SU-DHL-6 (cell line): ENCODE measurements around the gene MAST2.

ENCODE experiments used
- H2AFZ ChIP-seq: fragments of 200-600 bp; sonication (generic); 2 replicates; pipeline ENCODE4 v1.6.1; 2014; ENCODE audit warnings: low read depth, mild to moderate bottlenecking, moderate library complexity, mixed read lengths, antibody characterized with exemption, low read length; ENCODE audit not compliant: severe bottlenecking
- H3F3A ChIP-seq: fragments of 200-600 bp; shearing (Covaris generic); 2 replicates; pipeline ENCODE4 v1.6.0; 2016; ENCODE audit warnings: antibody characterized with exemption, mild to moderate bottlenecking; ENCODE audit not compliant: insufficient read depth
- H3K27ac ChIP-seq: fragments of 200-600 bp; sonication (generic); 2 replicates; pipeline ENCODE4 v1.5.1; 2016; ENCODE audit warnings: low read depth, mild to moderate bottlenecking, low read length, moderate library complexity, mixed read lengths
- H3K27me3 ChIP-seq: fragments of 200-600 bp; sonication (generic), shearing (Covaris generic); 2 replicates; pipeline ENCODE4 v1.6.0; 2014; ENCODE audit warnings: mild to moderate bottlenecking, low read length
- H3K36me3 ChIP-seq: fragments of 200-600 bp; sonication (generic); 2 replicates; pipeline ENCODE4 v1.6.1; 2014; ENCODE audit warnings: mild to moderate bottlenecking, low read length, mixed read lengths
- H3K4me2 ChIP-seq: fragments of 300-600, 200-600 bp; shearing (Covaris generic), sonication (generic); 2 replicates; pipeline ENCODE4 v1.6.0; 2014; ENCODE audit warnings: low read length, low read depth, mild to moderate bottlenecking; ENCODE audit not compliant: poor library complexity, severe bottlenecking
- H3K4me3 ChIP-seq: fragments of 200-600 bp; sonication (generic); 2 replicates; pipeline ENCODE4 v1.5.1; 2014; ENCODE audit warnings: antibody characterized with exemption, low read length, mild to moderate bottlenecking, mixed read lengths; ENCODE audit not compliant: insufficient read depth, poor library complexity, severe bottlenecking
- H3K79me2 ChIP-seq: fragments of 200-600 bp; sonication (generic); 2 replicates; pipeline ENCODE4 v1.6.1; 2014; ENCODE audit warnings: mild to moderate bottlenecking, low read length, moderate library complexity; ENCODE audit not compliant: insufficient read depth
- H3K9ac ChIP-seq: fragments of 200-600 bp; sonication (generic); 2 replicates; pipeline ENCODE4 v1.7.0; 2014; ENCODE audit warnings: mild to moderate bottlenecking, low read length
- H3K9me2 ChIP-seq: fragments of 200-600 bp; sonication (generic); replicated peaks from 2 replicates; pipeline ENCODE4 v1.6.1; 2014; ENCODE audit warnings: low read length; ENCODE audit not compliant: insufficient read depth
- H3K9me3 ChIP-seq: fragments of 200-600 bp; sonication (generic); 2 replicates; pipeline ENCODE4 v1.6.1; 2014; ENCODE audit warnings: low read length, mixed read lengths; ENCODE audit not compliant: insufficient read depth
- H4K20me1 ChIP-seq: fragments of 200-600 bp; sonication (generic); 2 replicates; pipeline ENCODE4 v1.6.1; 2014; ENCODE audit warnings: low read depth, mild to moderate bottlenecking, antibody characterized with exemption, low read length, moderate library complexity, mixed read lengths
- CTCF ChIP-seq: fragments of 200-600 bp; sonication (generic); IDR thresholded peaks from one replicate; pipeline ENCODE4 v1.5.1; 2017; ENCODE audit warnings: antibody characterized with exemption, mild to moderate bottlenecking, low read length, moderate library complexity; ENCODE audit not compliant: insufficient read depth, poor library complexity, severe bottlenecking
- EZH2phosphoT487 ChIP-seq: fragments of 200-600 bp; sonication (generic), shearing (Covaris generic); conservative IDR thresholded peaks from 2 replicates; pipeline ENCODE4 v1.6.1; 2018; ENCODE audit warnings: mild to moderate bottlenecking, antibody characterized with exemption, low read length, moderate library complexity, mixed read lengths

The MAST2 gene

DNA sequence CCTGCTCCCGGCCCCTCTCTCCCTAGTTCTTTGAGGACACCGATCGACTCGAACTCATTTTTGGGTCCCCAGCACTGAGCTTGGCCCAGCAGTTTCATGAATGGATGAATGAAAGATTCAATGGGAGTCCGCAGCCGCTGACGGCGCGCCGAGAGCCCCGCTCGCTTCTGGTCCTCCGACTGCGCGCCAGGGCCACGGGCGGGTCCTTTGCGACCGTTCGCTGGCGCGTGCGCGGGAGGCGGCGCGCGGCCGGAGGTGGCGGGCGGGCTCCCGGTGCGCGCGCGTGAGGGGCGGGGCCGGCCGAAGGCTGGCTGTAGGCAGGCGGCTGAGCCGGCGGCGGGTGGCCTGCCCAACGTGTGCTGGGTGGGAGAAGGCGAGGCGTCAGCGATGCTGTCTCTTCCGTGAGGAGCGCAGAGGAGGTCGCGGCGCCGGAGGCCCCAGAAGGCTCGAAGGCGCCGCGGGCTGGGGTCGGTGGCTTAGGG lies at the start of gene MAST2:
TSS of gene MAST2 (plus strand) at position 314 of the 482 bp plus-strand sequence. CDS start 284 bp downstream, outside the sequence.
- peak within 1 kb of the TSS; percentile 91 for H2AFZ ChIP-seq
- no peaks in the 10 kb centered on the region for H3K27me3 ChIP-seq
- peaks cover 13% of the 10 kb centered on the region; the same call in 1 of the 2 replicates for H3K36me3 ChIP-seq
- peak within 1 kb of the TSS; percentile 70 for H3K27ac ChIP-seq
- peak within 1 kb of the TSS; percentile 78 for H3K9ac ChIP-seq
- H3K9me3 ChIP-seq = no peaks in the 10 kb centered on the region
- no peaks in the 10 kb centered on the region for H3F3A ChIP-seq
- peak within 1 kb of the TSS; percentile 93 for H3K4me3 ChIP-seq
- peak within 1 kb of the TSS; percentile 93 for H3K4me2 ChIP-seq
- H4K20me1 ChIP-seq = peaks cover 3% of the 10 kb centered on the region; the same call in 1 of the 2 replicates
- H3K9me2 ChIP-seq = no peaks in the 10 kb centered on the region
- TF ChIP-seq EZH2phosphoT487 = no peak
- TF ChIP-seq CTCF = no peak
- H3K79me2 ChIP-seq = peaks cover 45% of the 10 kb centered on the region

DNA sequence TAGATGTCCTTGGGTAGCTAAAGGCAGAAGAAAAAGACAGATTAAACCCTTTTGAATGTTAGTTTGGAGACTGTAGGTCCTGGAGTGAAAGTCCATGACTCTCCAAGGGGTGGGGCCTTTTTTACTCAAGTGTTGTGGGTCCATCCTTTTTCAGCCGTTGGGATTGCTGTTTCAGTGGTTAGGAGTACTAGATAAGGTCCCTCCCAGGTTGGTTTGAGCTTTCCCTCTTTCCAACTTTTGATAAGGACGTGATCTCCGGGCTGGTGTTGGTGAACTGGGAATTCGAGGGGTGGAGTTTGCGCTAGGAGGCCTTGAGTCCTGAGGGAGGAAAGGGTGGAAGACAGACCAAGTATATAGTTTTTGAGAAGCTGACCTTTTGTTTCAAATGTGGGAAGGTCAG lies 47.7 kb upstream of the MAST2 start:
- Histone ChIP-seq H3K79me2 (no peaks in the 10 kb centered on the region), H3K36me3 (no peaks in the 10 kb centered on the region), H3K4me3 (no peak overlapping the region), H3K27me3 (no peaks in the 10 kb centered on the region), H2AFZ (no peak overlapping the region), H3F3A (no peaks in the 10 kb centered on the region), H3K27ac (no peak overlapping the region), H4K20me1 (no peaks in the 10 kb centered on the region), H3K9me2 (no peaks in the 10 kb centered on the region), H3K9me3 (no peaks in the 10 kb centered on the region), H3K9ac (no peak overlapping the region), H3K4me2 (no peak overlapping the region)
- TF ChIP-seq CTCF (no peak), EZH2phosphoT487 (no peak)

GRCh38 chr1:45762291-45762690 lies 41.1 kb upstream of the MAST2 start:
- Histone ChIP-seq H3K27ac (no peak overlapping the region), H3K9me3 (no peaks in the 10 kb centered on the region), H3K9me2 (no peaks in the 10 kb centered on the region), H3K9ac (no peak overlapping the region), H3K27me3 (no peaks in the 10 kb centered on the region), H4K20me1 (no peaks in the 10 kb centered on the region), H2AFZ (no peak overlapping the region), H3K79me2 (no peaks in the 10 kb centered on the region), H3K4me3 (no peak overlapping the region), H3K36me3 (no peaks in the 10 kb centered on the region), H3F3A (no peaks in the 10 kb centered on the region), H3K4me2 (no peak overlapping the region)
- TF ChIP-seq EZH2phosphoT487 (no peak), CTCF (no peak)
